Activated effector memory CD4-positive, alpha-beta T cell treated with Interleukin-2 at 50 U/mL for 16 hours (primary cell): ENCODE data around the gene STK4.

Source experiments
- DNase-seq: peaks from one replicate; pipeline ENCODE4 v3.0.0-alpha.2; 2020

The STK4 gene

GRCh38 chr20:45115829-45116228, 149.5 kb downstream of the STK4 start:
- no peak for DNase-seq

GRCh38 chr20:45117581-45117980, 151.3 kb downstream of the STK4 start:
- DNase-seq: no peak

GRCh38 chr20:45118028-45118427, 151.7 kb downstream of the STK4 start:
- DNase-seq: no peak

- DNase-seq: no peak
These were observed 153.4 kb downstream of the STK4 start for GRCh38 chr20:45119556-45120266.

- no peak for DNase-seq
These were observed 155.1 kb downstream of the STK4 start for GRCh38 chr20:45121388-45121787.

- DNase-seq: no peak
These were observed 158.1 kb downstream of the STK4 start, which contains the start of gene WFDC12 for GRCh38 chr20:45124365-45124764. TSS of gene WFDC12 (minus strand) at chr20:45124465. CDS start at chr20:45124447, 18 bp downstream.

- no peak for DNase-seq
These were observed 161.8 kb downstream of the STK4 start for GRCh38 chr20:45128099-45128498.
